HepG2 (cell line): Measurements from ENCODE around the gene C5orf24. TPM values are rescaled to one million over a fixed set of nuclear protein-coding genes. Genes with fewer than 3 reads are reported as not detected.

ENCODE experiments used
- ATAC-seq: fragments of 200-7000 bp; cut with Tn5 transposase; 3 replicates; pipeline ENCODE4 v1.9.1; 2020; ENCODE audit warnings: mild to moderate bottlenecking, moderate library complexity
- BruUV-seq: library from RNA; stranded (reverse); fragments of 400-500 nt; replicated peaks from 2 replicates; lab custom pipeline; 2021; lab: Mats Ljungman, UMichigan
- CTCF ChIA-PET: fragments of 300-600 bp; formaldehyde crosslinking; extraction: SDS; loops from one replicate; lab custom pipeline; 2021; ENCODE audit warnings: low total read pairs, inconsistent platforms, low intra/inter-chr PET ratio; lab: Yijun Ruan, JAX
- POLR2A ChIA-PET: fragments of 350-600 bp; sonication (Branson Sonifier 250); formaldehyde crosslinking; loops from one replicate; lab custom pipeline; 2020; ENCODE audit warnings: antibody characterized with exemption, inconsistent platforms; lab: Yijun Ruan, JAX
- DNase-seq: peaks from one replicate; pipeline ENCODE4 v3.0.0-alpha.2; 2015; ENCODE audit warnings: low spot score
- FAIRE-seq: peaks from 3 replicates; lab custom pipeline; 2011; peaks lifted over from hg19 to GRCh38; lab: Jason Lieb, UNC
- H2AFZ ChIP-seq: one replicate; pipeline ENCODE4 v1.6.1; 2011; ENCODE audit warnings: low read length, inconsistent platforms
- H3K27ac ChIP-seq: fragments of 300-600 bp; 3 replicates; pipeline ENCODE4 v1.8.0; 2011; ENCODE audit warnings: mixed run types, mild to moderate bottlenecking, mixed read lengths, low read length, inconsistent platforms; ENCODE audit not compliant: insufficient read depth; ENCODE audit errors: extremely low read length
- H3K27me3 ChIP-seq, 2 experiments: fragments of 200-600 bp in 1 of 2; 2 replicates in 1 of 2; 3 replicates in 1 of 2; pipeline versions ENCODE4 v1.6.0 to v1.8.0; 2011; ENCODE audit warnings: low read length in 2 of 2, mild to moderate bottlenecking in 2 of 2, moderate library complexity in 2 of 2, inconsistent platforms in 1 of 2; ENCODE audit not compliant: insufficient read depth in 2 of 2, control insufficient read depth in 1 of 2
- H3K36me3 ChIP-seq, 2 experiments: fragments of 200-600 bp in 1 of 2; replicated peaks in 1 of 2; 2 replicates in 1 of 2; 3 replicates in 1 of 2; pipeline versions ENCODE4 v1.5.1 to v1.8.0; 2011; ENCODE audit warnings: low read length in 2 of 2, inconsistent platforms in 1 of 2; ENCODE audit not compliant: insufficient read depth in 2 of 2, control insufficient read depth in 1 of 2
- H3K4me1 ChIP-seq: 2 replicates; pipeline ENCODE4 v1.5.1; 2012; ENCODE audit warnings: low read length, inconsistent platforms; ENCODE audit not compliant: insufficient read depth
- H3K4me2 ChIP-seq: 2 replicates; pipeline ENCODE4 v1.6.0; 2011; ENCODE audit warnings: low read depth, low read length, inconsistent platforms
- H3K4me3 ChIP-seq, 3 experiments: fragments of 200-600 bp in 1 of 3; sonication (generic), shearing (Covaris generic) in 1 of 3; replicated peaks in 1 of 3; 2 replicates each; pipeline ENCODE4 v1.5.1; 2011 to 2016; ENCODE audit warnings: low read length in 3 of 3, inconsistent platforms in 2 of 3, low read depth in 2 of 3, mild to moderate bottlenecking in 2 of 3, control low read depth in 1 of 3, mixed read lengths in 1 of 3; ENCODE audit not compliant: insufficient read depth in 1 of 3
- H3K79me2 ChIP-seq: one replicate; pipeline ENCODE4 v1.6.1; 2011; ENCODE audit warnings: low read length, inconsistent platforms; ENCODE audit not compliant: insufficient read depth
- H3K9ac ChIP-seq: 2 replicates; pipeline ENCODE4 v1.6.0; 2011; ENCODE audit warnings: mild to moderate bottlenecking, low read depth, low read length, inconsistent platforms; ENCODE audit not compliant: insufficient read depth
- H3K9me3 ChIP-seq: 2 replicates; pipeline ENCODE4 v1.5.1; 2012; ENCODE audit warnings: mild to moderate bottlenecking, low read length
- H4K20me1 ChIP-seq: 2 replicates; pipeline ENCODE4 v1.6.0; 2011; ENCODE audit warnings: inconsistent platforms, mild to moderate bottlenecking, low read length, moderate library complexity; ENCODE audit not compliant: insufficient read depth
- AKAP8 ChIP-seq: sonication (generic); formaldehyde crosslinking; IDR thresholded peaks from 2 replicates; pipeline ENCODE4 v1.5.1; 2020; ENCODE audit warnings: mild to moderate bottlenecking, missing genetic modification reagents
- DPF2 ChIP-seq: sonication (generic); formaldehyde crosslinking; IDR thresholded peaks from 2 replicates; pipeline ENCODE4 v1.4.0; 2020; ENCODE audit warnings: mild to moderate bottlenecking, low read depth, missing genetic modification reagents, borderline replicate concordance
- ETV5 ChIP-seq: IDR thresholded peaks from 2 replicates; pipeline ENCODE4 v1.6.1; 2018; ENCODE audit warnings: missing biosample characterization, missing genetic modification reagents, inconsistent platforms, borderline replicate concordance
- HOMEZ ChIP-seq: IDR thresholded peaks from 2 replicates; pipeline ENCODE4 v1.6.1; 2016; ENCODE audit warnings: low read depth
- KAT7 ChIP-seq: IDR thresholded peaks from 2 replicates; pipeline ENCODE4 v1.6.1; 2018; ENCODE audit warnings: borderline replicate concordance, missing compliant biosample characterization
- KLF13 ChIP-seq: sonication (generic); formaldehyde crosslinking; IDR thresholded peaks from 2 replicates; pipeline ENCODE4 v1.4.0; 2020; ENCODE audit warnings: mild to moderate bottlenecking, missing genetic modification reagents
- MAFF ChIP-seq: IDR thresholded peaks from 2 replicates; pipeline ENCODE4 v1.6.1; 2011; ENCODE audit warnings: low read depth, low read length, improper control_type of control experiment
- MAFK ChIP-seq, 2 experiments: IDR thresholded peaks in 1 of 2; conservative IDR thresholded peaks in 1 of 2; 2 replicates each; pipeline ENCODE4 v1.6.1; 2011; ENCODE audit warnings: improper control_type of control experiment in 2 of 2, low read length in 2 of 2
- MYNN ChIP-seq: sonication (generic); formaldehyde crosslinking; IDR thresholded peaks from 2 replicates; pipeline ENCODE4 v1.4.0; 2020; ENCODE audit warnings: mild to moderate bottlenecking, low read depth, missing genetic modification reagents
- NFATC3 ChIP-seq: sonication (generic); formaldehyde crosslinking; IDR thresholded peaks from 2 replicates; pipeline ENCODE4 v1.5.1; 2020; ENCODE audit warnings: mild to moderate bottlenecking, missing genetic modification reagents
- SETDB1 ChIP-seq: sonication (generic); formaldehyde crosslinking; IDR thresholded peaks from 2 replicates; pipeline ENCODE4 v1.5.1; 2020; ENCODE audit warnings: missing genetic modification reagents, mild to moderate bottlenecking, borderline replicate concordance
- TAF1 ChIP-seq: sonication (generic); formaldehyde crosslinking; IDR thresholded peaks from 2 replicates; pipeline ENCODE4 v1.4.0; 2020; ENCODE audit warnings: missing genetic modification reagents
- THRA ChIP-seq: sonication (generic); formaldehyde crosslinking; IDR thresholded peaks from 2 replicates; pipeline ENCODE4 v1.4.0; 2020; ENCODE audit warnings: missing genetic modification reagents, borderline replicate concordance
- ZFP62 ChIP-seq: sonication (generic); formaldehyde crosslinking; IDR thresholded peaks from 2 replicates; pipeline ENCODE4 v1.4.0; 2020; ENCODE audit warnings: missing genetic modification reagents
- ZFP90 ChIP-seq: sonication (generic); formaldehyde crosslinking; IDR thresholded peaks from 2 replicates; pipeline ENCODE4 v1.8.0; 2022; ENCODE audit warnings: missing genetic modification reagents, mild to moderate bottlenecking, inconsistent platforms, borderline replicate concordance
- ZNF709 ChIP-seq: sonication (generic); formaldehyde crosslinking; IDR thresholded peaks from 2 replicates; pipeline ENCODE4 v1.5.0; 2020; ENCODE audit warnings: mild to moderate bottlenecking, missing genetic modification reagents
- ZNF841 ChIP-seq: sonication (generic); formaldehyde crosslinking; IDR thresholded peaks from 2 replicates; pipeline ENCODE4 v1.8.1; 2023; ENCODE audit warnings: missing genetic modification reagents, borderline replicate concordance
- WGBS: methylation state at CpG from one replicate; pipeline ENCODE4 v1.1.6; 2017; ENCODE audit warnings: low lambda C conversion rate; 5-methylcytosine and 5-hydroxymethylcytosine counted together
- in situ Hi-C: cut with HindIII; loops from 2 replicates; pipeline ENCODE4 v1.10.0; 2017; ENCODE audit warnings: low pct_unique_long_range_greater_than_20kb; ENCODE audit not compliant: extremely low pct_ligation_motif_present
- intact Hi-C: fragments of 100-400 bp; cut with micrococcal nuclease; formaldehyde crosslinking; loops from one replicate; pipeline ENCODE4 v1.10.0; 2022; ENCODE audit not compliant: unreplicated experiment
- polyA plus RNA-seq, 8 experiments: library from polyadenylated mRNA; depleted of rRNA in 3 of 8; stranded (reverse) in 7 of 8; unstranded in 1 of 8; fragments of >200 nt; fragmentation: Illumina TruSeq in 4 of 8; extraction: Trizol in 4 of 8; gene quantifications; 2 replicates each; pipeline versions ENCODE4 v1.2.1 to v1.2.3, GENCODE V29; 2011 to 2016; ENCODE audit warnings: low read depth in 4 of 8, missing spikeins in 1 of 8, mixed read lengths in 1 of 8; ENCODE audit not compliant: insufficient read depth in 1 of 8
- total RNA-seq, 5 experiments: library from RNA; depleted of rRNA; stranded (reverse); fragments of >200 nt; fragmentation: Illumina TruSeq; extraction: Trizol; gene quantifications; 2 replicates each; pipeline ENCODE4 v1.2.3, GENCODE V29; 2016; ENCODE audit warnings: low read depth in 1 of 5

C5orf24 gene
- total and polyA plus RNA-seq, 2 of the 13 experiments (the other 11 are each of a cell fraction or from before 2014, with no cell fraction given), result 34.6 to 41.5 TPM

- H3K4me2 ChIP-seq, result no peak overlapping the region
- no peaks in the 10 kb centered on the region for H4K20me1 ChIP-seq
- WGBS, result 97% methylated on average over 2 of the region's 2 CpGs
- H3K9me3 ChIP-seq, result no peaks in the 10 kb centered on the region
- no peak for TF ChIP-seq TAF1 (CRISPR knock-in tag)
- TF ChIP-seq SETDB1 (CRISPR knock-in tag), result no peak
- TF ChIP-seq ZFP62 (CRISPR knock-in tag), result no peak
- no peak for TF ChIP-seq ZNF841 (CRISPR knock-in tag)
- TF ChIP-seq MAFF, result peak; percentile 99
- TF ChIP-seq MAFK (conservative IDR thresholded peaks at IDR 0.05 in 1 of 2, IDR thresholded peaks at IDR 0.05 in 1 of 2; ENCODE audit: low read length in 2 of 2), result peak; percentile 99
- TF ChIP-seq KAT7 (CRISPR knock-in tag), result no peak
- no peak for TF ChIP-seq ETV5 (CRISPR knock-in tag)
- H3K9ac ChIP-seq, result no peak overlapping the region
- ChIA-PET CTCF (no interaction called here), POLR2A (no interaction called here)
- H3K27ac ChIP-seq, result no peak overlapping the region
- in situ Hi-C loops, result no loop called here
- ATAC-seq (no peak), DNase-seq (no peak), FAIRE-seq (no peak)
- H3K36me3 ChIP-seq, result peaks cover 2 to 51% of the 10 kb centered on the region in 2 experiments
- H2AFZ ChIP-seq, result no peak overlapping the region
- H3K79me2 ChIP-seq, result peaks cover 2% of the 10 kb centered on the region
- H3K4me3 ChIP-seq, result no peak overlapping the region
- no peaks in the 10 kb centered on the region for H3K27me3 ChIP-seq
- BruUV-seq, result no TSS peak
- intact Hi-C loops, result no loop called here
- no peaks in the 10 kb centered on the region for H3K4me1 ChIP-seq
Measured at GRCh38 chr5:134892926-134893325, 47.2 kb downstream of the C5orf24 start.

GRCh38 chr5:134893748-134894505 lies 48.2 kb downstream of the C5orf24 start:
- WGBS, result 93% methylated on average over 7 of the region's 7 CpGs
- CTCF ChIA-PET, result no interaction called here
- Histone ChIP-seq H4K20me1 (no peaks in the 10 kb centered on the region), H3K4me2 (no peak overlapping the region), H3K9me3 (no peaks in the 10 kb centered on the region), H2AFZ (no peak overlapping the region), H3K27ac (no peak overlapping the region), H3K9ac (no peak overlapping the region), H3K4me3 (no peak overlapping the region), H3K27me3 (no peaks in the 10 kb centered on the region), H3K36me3 (peaks cover 6 to 42% of the 10 kb centered on the region in 2 experiments; a peak in 4 of 5 replicates), H3K4me1 (no peaks in the 10 kb centered on the region), H3K79me2 (peaks cover 2% of the 10 kb centered on the region)
- DNase-seq (no peak), ATAC-seq (no peak), FAIRE-seq (no peak)
- BruUV-seq, result no TSS peak
- POLR2A ChIA-PET, result no interaction called here
- in situ Hi-C loops, result no loop called here
- intact Hi-C loops, result no loop called here
- TF ChIP-seq KLF13 (no peak), ZNF709 (CRISPR knock-in tag) (no peak), ZFP90 (CRISPR knock-in tag) (no peak), NFATC3 (CRISPR knock-in tag) (no peak), THRA (CRISPR knock-in tag) (no peak), HOMEZ (CRISPR knock-in tag) (no peak), DPF2 (no peak), AKAP8 (CRISPR knock-in tag) (no peak), MYNN (no peak)
